OCI-LY7 (cell line): Measurements from ENCODE around the gene ODF2L. TPM values are rescaled to one million over a fixed set of nuclear protein-coding genes. Genes with fewer than 3 reads are reported as not detected.

ENCODE experiments used
- BruUV-seq: library from RNA; stranded (reverse); fragments of 400-500 nt; replicated peaks from 2 replicates; lab custom pipeline; 2021; lab: Mats Ljungman, UMichigan
- CTCF ChIA-PET: fragments of 300-600 bp; sonication (Branson Sonifier 250); formaldehyde crosslinking; loops from one replicate; lab custom pipeline; 2022; ENCODE audit warnings: antibody characterized with exemption; ENCODE audit not compliant: unreplicated experiment; lab: Charles Lee
- POLR2A ChIA-PET: fragments of 300-600 bp; sonication (Branson Sonifier 250); formaldehyde crosslinking; loops from one replicate; lab custom pipeline; 2022; ENCODE audit warnings: antibody characterized with exemption; lab: Charles Lee
- DNase-seq: peaks from one replicate; pipeline ENCODE4 v3.0.0-alpha.2; 2015; ENCODE audit warnings: low spot score
- H2AFZ ChIP-seq: fragments of 200-600 bp; sonication (generic), shearing (Covaris generic); 2 replicates; pipeline ENCODE4 v1.6.1; 2014; ENCODE audit warnings: mild to moderate bottlenecking, antibody characterized with exemption, low read length, moderate library complexity
- H3K27ac ChIP-seq: fragments of 200-600 bp; sonication (generic); 2 replicates; pipeline ENCODE4 v1.5.1; 2014; ENCODE audit warnings: mixed run types, low read depth, mild to moderate bottlenecking, moderate library complexity, low read length, inconsistent platforms; ENCODE audit not compliant: poor library complexity, severe bottlenecking
- H3K36me3 ChIP-seq: fragments of 200-600 bp; sonication (generic); 2 replicates; pipeline ENCODE4 v1.6.1; 2014; ENCODE audit warnings: mild to moderate bottlenecking, antibody characterized with exemption, low read length, moderate library complexity, mixed read lengths; ENCODE audit not compliant: insufficient read depth
- H3K4me1 ChIP-seq: fragments of 200-600 bp; sonication (generic); 2 replicates; pipeline ENCODE4 v1.5.1; 2014; ENCODE audit warnings: mild to moderate bottlenecking, low read length; ENCODE audit not compliant: insufficient read depth, poor library complexity, severe bottlenecking
- H3K4me2 ChIP-seq: fragments of 200-600 bp; sonication (generic); 2 replicates; pipeline ENCODE4 v1.6.1; 2014; ENCODE audit warnings: mild to moderate bottlenecking, low read length
- H3K4me3 ChIP-seq: fragments of 200-600 bp; sonication (generic); 2 replicates; pipeline ENCODE4 v1.5.1; 2014; ENCODE audit warnings: mild to moderate bottlenecking, low read depth, low read length; ENCODE audit not compliant: poor library complexity, severe bottlenecking
- H3K79me2 ChIP-seq: fragments of 200-600 bp; sonication (generic); 2 replicates; pipeline ENCODE4 v1.6.1; 2016; ENCODE audit warnings: low read depth, mild to moderate bottlenecking, low read length, moderate library complexity, mixed read lengths; ENCODE audit not compliant: insufficient read depth
- H3K9me2 ChIP-seq: fragments of 200-600 bp; sonication (generic); 2 replicates; pipeline ENCODE4 v1.6.1; 2016; ENCODE audit warnings: mild to moderate bottlenecking, low read length, mixed read lengths; ENCODE audit not compliant: insufficient read depth
- H3K9me3 ChIP-seq: fragments of 200-600 bp; sonication (generic); 2 replicates; pipeline ENCODE4 v1.6.1; 2014; ENCODE audit warnings: mild to moderate bottlenecking, mixed run types, low read length, mixed read lengths
- H4K20me1 ChIP-seq: fragments of 200-600 bp; sonication (generic); 2 replicates; pipeline ENCODE4 v1.6.1; 2014; ENCODE audit warnings: mild to moderate bottlenecking, antibody characterized with exemption, low read length, moderate library complexity, mixed read lengths; ENCODE audit not compliant: insufficient read depth
- EZH2phosphoT487 ChIP-seq: fragments of 200-600 bp; sonication (generic); IDR thresholded peaks from 2 replicates; pipeline ENCODE4 v1.6.1; 2018; ENCODE audit warnings: low read depth, borderline replicate concordance, mild to moderate bottlenecking, mixed run types, antibody characterized with exemption, low read length, moderate library complexity, mixed read lengths
- intact Hi-C: fragments of 100-400 bp; cut with micrococcal nuclease; formaldehyde crosslinking; loops from one replicate; pipeline ENCODE4 v1.10.0; 2022; ENCODE audit not compliant: unreplicated experiment
- total RNA-seq, 2 experiments: library from RNA; depleted of rRNA in 1 of 2; stranded (reverse); fragments of >200 nt in 1 of 2; shearing (Covaris generic) in 1 of 2; gene quantifications; 2 replicates each; pipeline ENCODE4 v1.2.3, GENCODE V29; 2014 to 2022
- TF ChIP-seq, protein P1 (sequence below): fragments of 200-600 bp; sonication (generic); conservative IDR thresholded peaks from 2 replicates; pipeline ENCODE4 v1.5.1; 2014; ENCODE audit warnings: mild to moderate bottlenecking, antibody characterized with exemption, low read length, moderate library complexity, mixed read lengths

The ODF2L gene
- total RNA-seq, 2 experiments from 2014 or later = 24.7 to 44.8 TPM

DNA sequence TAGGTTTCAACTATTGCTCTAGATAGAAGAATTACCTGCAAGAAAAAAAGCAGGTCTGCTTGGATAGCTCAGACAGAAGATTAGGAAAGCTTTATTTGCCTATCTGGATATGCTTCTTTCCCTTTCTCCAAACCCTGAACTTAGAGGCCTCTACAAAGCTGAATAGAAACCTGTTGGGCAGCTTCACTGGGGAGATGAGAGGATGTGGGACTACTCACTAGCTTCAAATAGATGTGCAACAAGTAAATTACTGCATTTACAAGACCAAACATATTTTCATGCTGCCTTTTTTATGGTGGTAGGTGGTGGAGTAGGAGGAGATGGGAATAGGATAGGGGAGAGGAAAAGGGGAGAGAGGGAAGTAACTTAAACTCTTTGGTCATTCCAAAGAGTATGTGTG is 34.3 kb upstream of the ODF2L start:
- Histone ChIP-seq H3K4me3 (no peak overlapping the region), H4K20me1 (no peaks in the 10 kb centered on the region), H3K79me2 (no peaks in the 10 kb centered on the region), H3K4me2 (no peak overlapping the region), H3K9me3 (no peaks in the 10 kb centered on the region), H3K27ac (no peak overlapping the region), H2AFZ (no peak overlapping the region; the same call in 1 of the 2 replicates), H3K9me2 (no peaks in the 10 kb centered on the region), H3K4me1 (no peaks in the 10 kb centered on the region), H3K36me3 (no peaks in the 10 kb centered on the region)
- intact Hi-C loops = no loop called here
- TF ChIP-seq EZH2phosphoT487 = no peak
- TF ChIP-seq, protein P1, sequence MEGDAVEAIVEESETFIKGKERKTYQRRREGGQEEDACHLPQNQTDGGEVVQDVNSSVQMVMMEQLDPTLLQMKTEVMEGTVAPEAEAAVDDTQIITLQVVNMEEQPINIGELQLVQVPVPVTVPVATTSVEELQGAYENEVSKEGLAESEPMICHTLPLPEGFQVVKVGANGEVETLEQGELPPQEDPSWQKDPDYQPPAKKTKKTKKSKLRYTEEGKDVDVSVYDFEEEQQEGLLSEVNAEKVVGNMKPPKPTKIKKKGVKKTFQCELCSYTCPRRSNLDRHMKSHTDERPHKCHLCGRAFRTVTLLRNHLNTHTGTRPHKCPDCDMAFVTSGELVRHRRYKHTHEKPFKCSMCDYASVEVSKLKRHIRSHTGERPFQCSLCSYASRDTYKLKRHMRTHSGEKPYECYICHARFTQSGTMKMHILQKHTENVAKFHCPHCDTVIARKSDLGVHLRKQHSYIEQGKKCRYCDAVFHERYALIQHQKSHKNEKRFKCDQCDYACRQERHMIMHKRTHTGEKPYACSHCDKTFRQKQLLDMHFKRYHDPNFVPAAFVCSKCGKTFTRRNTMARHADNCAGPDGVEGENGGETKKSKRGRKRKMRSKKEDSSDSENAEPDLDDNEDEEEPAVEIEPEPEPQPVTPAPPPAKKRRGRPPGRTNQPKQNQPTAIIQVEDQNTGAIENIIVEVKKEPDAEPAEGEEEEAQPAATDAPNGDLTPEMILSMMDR = no peak
- no peak for DNase-seq
- no TSS peak for BruUV-seq
- CTCF ChIA-PET = no interaction called here
- POLR2A ChIA-PET = interaction anchor here (0.6 to 0.9 kb wide), 2 partner anchors 11 to 42 kb away, joined by 3 read pairs; no protein-coding TSS in a partner anchor

DNA sequence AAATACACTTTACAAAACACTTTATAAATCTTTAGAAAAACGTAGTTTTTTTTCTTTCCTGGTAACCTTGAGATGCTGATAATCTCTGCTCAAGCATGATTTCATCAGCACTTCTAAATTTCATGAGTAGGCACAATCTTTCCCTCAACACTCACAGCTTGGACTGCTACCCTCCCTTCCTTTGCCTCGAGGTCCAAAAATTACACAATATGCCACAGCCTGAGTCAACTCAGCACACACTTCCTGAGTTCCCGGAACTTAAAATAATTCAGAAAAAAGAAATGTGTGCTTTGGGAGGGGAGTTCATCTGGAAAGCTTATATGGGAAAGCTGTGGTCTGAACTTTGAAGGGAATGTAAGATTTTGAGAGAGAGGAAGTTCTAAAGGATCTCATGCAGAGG is 33.7 kb upstream of the ODF2L start:
- BruUV-seq = no TSS peak
- no peaks in the 10 kb centered on the region for H3K36me3 ChIP-seq
- H3K4me3 ChIP-seq = no peak overlapping the region
- no peaks in the 10 kb centered on the region for H3K9me3 ChIP-seq
- H3K9me2 ChIP-seq = no peaks in the 10 kb centered on the region
- no peak overlapping the region for H3K4me2 ChIP-seq
- H2AFZ ChIP-seq = no peak overlapping the region; the same call in 1 of the 2 replicates
- POLR2A ChIA-PET = no interaction called here
- no peak for DNase-seq
- intact Hi-C loops = no loop called here
- no peak for TF ChIP-seq EZH2phosphoT487
- TF ChIP-seq, protein P1 = no peak
- no peaks in the 10 kb centered on the region for H4K20me1 ChIP-seq
- H3K79me2 ChIP-seq = no peaks in the 10 kb centered on the region
- no peak overlapping the region for H3K27ac ChIP-seq
- CTCF ChIA-PET = no interaction called here
- no peaks in the 10 kb centered on the region for H3K4me1 ChIP-seq

DNA sequence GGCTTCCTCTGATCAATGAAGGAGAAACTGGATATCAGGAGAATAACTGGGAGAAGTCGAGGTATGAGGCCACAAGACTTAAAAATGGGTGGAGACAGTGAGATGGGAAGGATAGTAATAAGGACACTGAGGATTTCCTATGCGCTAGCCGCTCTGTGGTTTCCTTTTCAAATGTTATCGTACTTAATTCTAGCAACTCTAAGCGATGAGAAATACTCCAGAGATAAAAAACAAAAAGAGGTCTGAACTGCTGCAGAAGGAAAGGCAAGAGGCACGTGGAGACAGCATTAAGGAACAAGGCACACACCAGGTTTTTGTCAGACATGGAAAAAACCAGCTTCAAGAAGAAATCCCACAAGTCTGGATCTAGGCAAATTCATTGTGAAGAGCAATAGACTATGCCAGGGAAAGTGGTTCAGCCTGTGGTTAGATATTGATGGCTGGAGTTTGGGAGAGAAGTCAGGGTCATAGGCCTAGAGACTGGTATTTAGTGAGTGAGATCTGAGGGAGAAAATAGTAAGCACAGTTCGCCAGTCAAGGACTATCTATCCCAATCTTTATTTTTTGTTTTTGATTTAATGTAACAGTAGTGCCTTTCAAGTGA is 33.1 kb upstream of the ODF2L start:
- BruUV-seq = no TSS peak
- DNase-seq = no peak
- Histone ChIP-seq H3K9me2 (no peaks in the 10 kb centered on the region), H3K36me3 (no peaks in the 10 kb centered on the region), H2AFZ (no peak overlapping the region), H3K27ac (no peak overlapping the region), H3K4me3 (no peak overlapping the region), H3K9me3 (no peaks in the 10 kb centered on the region), H3K79me2 (no peaks in the 10 kb centered on the region), H4K20me1 (no peaks in the 10 kb centered on the region), H3K4me1 (no peaks in the 10 kb centered on the region), H3K4me2 (no peak overlapping the region)
- POLR2A ChIA-PET = no interaction called here
- TF ChIP-seq, protein P1 = no peak
- TF ChIP-seq EZH2phosphoT487 = no peak
- CTCF ChIA-PET = no interaction called here
- intact Hi-C loops = no loop called here
